ENCODE results near the gene TEX48. TPM values are rescaled to one million over a fixed set of nuclear protein-coding genes. Genes with fewer than 3 reads are reported as not detected.

TEX48 gene
- total and polyA plus RNA-seq, 2 experiments from 2014 or later: not detected

GRCh38 chr9:114641967-114642366 is 40.0 kb downstream of the TEX48 start:
- 98 to 100% methylated on average over 1 of the region's 1 CpG for WGBS, 2 experiments (ENCODE audit: low coverage in 1 of 2, low lambda C conversion rate in 2 of 2, missing lambda C conversion rate in 2 of 2)
- peaks cover 6% of the 10 kb centered on the region; the same call in 1 of the 2 replicates for H3K36me3 ChIP-seq (ENCODE audit: low read depth)
- H3K9me2 ChIP-seq (ENCODE audit: insufficient read depth): no peaks in the 10 kb centered on the region
- in situ Hi-C loops (cut with MboI): no loop called here
- H3K4me3 ChIP-seq: no peak overlapping the region
- no peak for TF ChIP-seq EZH2 (IDR thresholded peaks at IDR 0.05; ENCODE audit: insufficient read depth, poor library complexity, severe bottlenecking)
- TF ChIP-seq EZH2phosphoT487 (IDR thresholded peaks at IDR 0.05; ENCODE audit: insufficient read depth, low read depth): no peak
- no peaks in the 10 kb centered on the region for H3K9me3 ChIP-seq (ENCODE audit: low read depth)
- no peak overlapping the region for H3K9ac ChIP-seq
- no peak overlapping the region for H2AFZ ChIP-seq
- no peaks in the 10 kb centered on the region for H3K79me2 ChIP-seq (ENCODE audit: insufficient read depth)
- DNase-seq: no peak
- H3K27me3 ChIP-seq (replicated peaks; ENCODE audit: insufficient read depth): no peaks in the 10 kb centered on the region
- H4K20me1 ChIP-seq (ENCODE audit: insufficient read depth): no peaks in the 10 kb centered on the region
- H3K27ac ChIP-seq: no peak overlapping the region
- H3K4me1 ChIP-seq (ENCODE audit: insufficient read depth): no peaks in the 10 kb centered on the region
- H3F3A ChIP-seq (ENCODE audit: insufficient read depth): no peaks in the 10 kb centered on the region
- H3K4me2 ChIP-seq (ENCODE audit: unreplicated experiment): no peak overlapping the region

DNA sequence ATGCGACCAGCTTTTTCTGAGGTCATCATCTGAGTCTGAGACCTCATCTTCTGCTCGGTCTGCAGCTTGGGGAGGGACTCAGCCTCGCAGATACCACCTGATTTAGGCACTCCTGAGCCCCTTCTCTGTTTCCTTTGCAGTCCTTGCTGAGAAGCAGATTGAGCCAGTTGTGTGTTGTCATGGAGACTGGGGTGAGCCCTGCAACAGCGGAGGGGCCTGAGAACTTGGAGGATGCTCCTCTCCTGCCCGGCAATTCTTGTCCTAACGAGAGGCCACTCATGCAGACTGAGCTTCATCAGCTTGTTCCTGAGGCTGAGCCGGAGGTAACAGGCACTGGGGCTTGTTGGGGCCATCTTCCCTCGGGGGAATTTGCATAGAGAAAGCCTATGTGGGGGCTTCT is 43.6 kb downstream of the TEX48 start:
- WGBS, 2 experiments (ENCODE audit: low coverage in 1 of 2, low lambda C conversion rate in 2 of 2, missing lambda C conversion rate in 2 of 2): 90 to 96% methylated on average over 8 of the region's 8 CpGs
- Histone ChIP-seq H2AFZ (no peak overlapping the region), H3K9me3 (ENCODE audit: low read depth) (no peaks in the 10 kb centered on the region), H3K9me2 (ENCODE audit: insufficient read depth) (no peaks in the 10 kb centered on the region), H3K27ac (no peak overlapping the region), H3F3A (ENCODE audit: insufficient read depth) (no peaks in the 10 kb centered on the region), H3K27me3 (replicated peaks; ENCODE audit: insufficient read depth) (no peaks in the 10 kb centered on the region), H3K4me2 (ENCODE audit: unreplicated experiment) (no peak overlapping the region), H3K9ac (no peak overlapping the region), H3K4me3 (no peak overlapping the region), H4K20me1 (ENCODE audit: insufficient read depth) (no peaks in the 10 kb centered on the region), H3K4me1 (ENCODE audit: insufficient read depth) (no peaks in the 10 kb centered on the region), H3K36me3 (ENCODE audit: low read depth) (no peaks in the 10 kb centered on the region), H3K79me2 (ENCODE audit: insufficient read depth) (no peaks in the 10 kb centered on the region)
- in situ Hi-C loops (cut with MboI): no loop called here
- TF ChIP-seq EZH2 (IDR thresholded peaks at IDR 0.05; ENCODE audit: insufficient read depth, poor library complexity, severe bottlenecking): no peak
- TF ChIP-seq EZH2phosphoT487 (IDR thresholded peaks at IDR 0.05; ENCODE audit: insufficient read depth, low read depth): no peak
- no peak for DNase-seq

GRCh38 chr9:114634387-114634786 is 47.6 kb downstream of the TEX48 start:
- Histone ChIP-seq H2AFZ (no peak overlapping the region), H3K36me3 (ENCODE audit: low read depth) (no peaks in the 10 kb centered on the region), H4K20me1 (ENCODE audit: insufficient read depth) (no peaks in the 10 kb centered on the region), H3K27ac (no peak overlapping the region), H3K4me1 (ENCODE audit: insufficient read depth) (no peaks in the 10 kb centered on the region), H3K9me2 (ENCODE audit: insufficient read depth) (no peaks in the 10 kb centered on the region), H3K4me2 (ENCODE audit: unreplicated experiment) (no peak overlapping the region), H3K4me3 (no peak overlapping the region), H3K27me3 (replicated peaks; ENCODE audit: insufficient read depth) (no peaks in the 10 kb centered on the region), H3K9me3 (ENCODE audit: low read depth) (no peaks in the 10 kb centered on the region), H3K9ac (no peak overlapping the region), H3F3A (ENCODE audit: insufficient read depth) (no peaks in the 10 kb centered on the region), H3K79me2 (ENCODE audit: insufficient read depth) (no peaks in the 10 kb centered on the region)
- no peak for TF ChIP-seq EZH2phosphoT487 (IDR thresholded peaks at IDR 0.05; ENCODE audit: insufficient read depth, low read depth)
- TF ChIP-seq EZH2 (IDR thresholded peaks at IDR 0.05; ENCODE audit: insufficient read depth, poor library complexity, severe bottlenecking): no peak
- DNase-seq: no peak
- 97 to 98% methylated on average over 6 of the region's 6 CpGs for WGBS, 2 experiments (ENCODE audit: low coverage in 1 of 2, low lambda C conversion rate in 2 of 2, missing lambda C conversion rate in 2 of 2)
- in situ Hi-C loops (cut with MboI): no loop called here

DNA sequence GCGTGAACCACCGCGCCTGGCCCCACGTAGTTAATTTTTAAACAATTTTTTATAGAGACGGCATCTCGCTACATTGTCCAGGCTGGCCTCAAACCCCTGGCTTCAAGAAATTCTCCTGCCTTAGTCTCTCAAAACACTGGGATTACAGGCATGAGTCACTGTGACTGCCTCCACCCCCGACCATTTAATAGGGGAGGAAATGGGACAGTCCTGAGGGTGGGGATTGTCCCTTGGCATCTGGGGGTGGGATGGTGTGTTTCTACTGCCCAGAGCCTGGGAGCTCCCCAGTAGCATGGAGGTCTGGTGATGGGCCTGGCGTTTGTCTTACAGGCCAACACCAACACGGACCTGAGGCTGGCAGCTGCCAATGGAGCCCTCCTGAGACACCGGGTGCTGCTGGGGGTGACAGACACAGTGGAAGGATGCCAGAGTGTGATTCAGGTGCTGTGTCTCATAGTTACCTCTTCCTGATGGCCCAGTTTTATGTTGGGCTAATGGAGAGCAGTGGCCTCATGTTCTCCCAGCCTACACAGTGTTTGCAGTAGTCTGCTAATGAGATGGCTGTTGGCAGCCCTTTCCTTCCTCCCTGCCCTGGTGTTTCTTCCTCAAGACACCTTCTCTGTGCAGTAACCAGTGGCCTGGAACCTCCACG is 48.4 kb downstream of the TEX48 start:
- H2AFZ ChIP-seq: no peak overlapping the region
- 82 to 87% methylated on average over 11 of the region's 11 CpGs for WGBS, 2 experiments (ENCODE audit: low coverage in 1 of 2, low lambda C conversion rate in 2 of 2, missing lambda C conversion rate in 2 of 2)
- H3K9ac ChIP-seq: no peak overlapping the region
- no peaks in the 10 kb centered on the region for H3K4me1 ChIP-seq (ENCODE audit: insufficient read depth)
- no peaks in the 10 kb centered on the region for H3F3A ChIP-seq (ENCODE audit: insufficient read depth)
- TF ChIP-seq EZH2phosphoT487 (IDR thresholded peaks at IDR 0.05; ENCODE audit: insufficient read depth, low read depth) (no peak), EZH2 (IDR thresholded peaks at IDR 0.05; ENCODE audit: insufficient read depth, poor library complexity, severe bottlenecking) (no peak)
- H3K79me2 ChIP-seq (ENCODE audit: insufficient read depth): no peaks in the 10 kb centered on the region
- no peak overlapping the region for H3K4me2 ChIP-seq (ENCODE audit: unreplicated experiment)
- no peak overlapping the region for H3K4me3 ChIP-seq
- in situ Hi-C loops (cut with MboI): no loop called here
- H3K9me3 ChIP-seq (ENCODE audit: low read depth): no peaks in the 10 kb centered on the region
- no peaks in the 10 kb centered on the region for H3K27me3 ChIP-seq (replicated peaks; ENCODE audit: insufficient read depth)
- no peak overlapping the region for H3K27ac ChIP-seq
- no peaks in the 10 kb centered on the region for H3K9me2 ChIP-seq (ENCODE audit: insufficient read depth)
- H3K36me3 ChIP-seq (ENCODE audit: low read depth): peaks cover 1% of the 10 kb centered on the region; the same call in 1 of the 2 replicates
- no peaks in the 10 kb centered on the region for H4K20me1 ChIP-seq (ENCODE audit: insufficient read depth)
- peak; percentile 15 for DNase-seq

Data from GM23248 (cell line).